Measurements from ENCODE around the gene PPM1A. TPM values are rescaled to one million over a fixed set of nuclear protein-coding genes. Genes with fewer than 3 reads are reported as not detected.

Gene PPM1A
- total RNA-seq (2014; rRNA removed; shearing (Covaris generic)): 14.1 and 15.8 TPM in 2 replicates

DNA sequence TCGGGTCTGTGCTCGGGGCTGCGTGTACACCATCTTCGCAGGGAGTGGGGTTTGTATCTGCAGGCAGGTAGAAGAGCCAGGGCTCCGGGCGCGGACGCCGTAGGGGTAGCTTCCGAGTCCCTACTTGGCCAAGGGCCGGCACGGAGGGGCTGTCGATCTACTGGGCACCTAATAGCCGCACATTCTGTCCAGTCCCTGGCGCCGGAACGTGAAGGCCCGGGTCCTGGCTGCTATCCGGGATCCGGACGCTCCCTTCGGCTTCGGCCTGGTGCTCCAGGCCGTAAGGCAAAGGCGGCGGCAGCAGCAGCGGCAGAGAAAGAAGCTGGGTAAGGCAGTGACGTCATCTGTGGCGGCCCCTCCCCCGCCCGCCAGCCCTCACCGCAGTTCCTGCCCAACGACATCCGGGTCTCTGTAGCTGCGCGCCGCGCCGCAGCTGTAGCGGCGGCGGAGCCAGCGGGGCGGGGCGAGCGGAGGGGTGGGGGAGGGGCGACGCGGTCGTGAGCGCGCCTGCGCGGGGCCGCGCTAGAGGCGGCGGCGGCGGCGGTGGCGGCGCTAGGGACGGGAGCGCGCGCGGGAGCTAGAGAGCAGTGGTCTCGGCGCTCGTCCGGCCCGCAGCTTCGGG lies at the start of gene PPM1A:
Gene PPM1A, plus strand, starts transcription at position 525 of the 622 bp plus-strand sequence. CDS start 33,483 bp downstream, outside the sequence.
- DNase-seq (ENCODE audit: low spot score): peak; percentile 84

DNA sequence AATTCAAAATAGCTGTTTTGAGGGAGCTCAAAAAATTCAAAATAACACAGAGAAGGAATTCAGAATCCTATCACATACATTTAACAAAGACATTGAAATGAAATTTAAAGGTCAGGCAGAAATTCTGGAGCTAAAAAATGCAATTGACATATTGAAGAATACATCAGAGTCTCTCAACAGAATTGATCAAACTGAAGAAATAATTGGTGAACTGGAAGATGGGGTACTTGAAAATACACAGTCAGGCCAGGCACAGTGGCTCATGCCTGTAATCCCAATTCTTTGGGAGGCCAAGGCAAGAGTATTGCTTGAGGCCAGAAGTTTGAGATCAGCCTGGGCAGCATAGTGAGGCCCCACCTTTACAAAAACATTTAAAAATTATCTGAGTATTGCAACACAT lies 49.7 kb upstream of the PPM1A start:
- no peak for DNase-seq (ENCODE audit: low spot score)

DNA sequence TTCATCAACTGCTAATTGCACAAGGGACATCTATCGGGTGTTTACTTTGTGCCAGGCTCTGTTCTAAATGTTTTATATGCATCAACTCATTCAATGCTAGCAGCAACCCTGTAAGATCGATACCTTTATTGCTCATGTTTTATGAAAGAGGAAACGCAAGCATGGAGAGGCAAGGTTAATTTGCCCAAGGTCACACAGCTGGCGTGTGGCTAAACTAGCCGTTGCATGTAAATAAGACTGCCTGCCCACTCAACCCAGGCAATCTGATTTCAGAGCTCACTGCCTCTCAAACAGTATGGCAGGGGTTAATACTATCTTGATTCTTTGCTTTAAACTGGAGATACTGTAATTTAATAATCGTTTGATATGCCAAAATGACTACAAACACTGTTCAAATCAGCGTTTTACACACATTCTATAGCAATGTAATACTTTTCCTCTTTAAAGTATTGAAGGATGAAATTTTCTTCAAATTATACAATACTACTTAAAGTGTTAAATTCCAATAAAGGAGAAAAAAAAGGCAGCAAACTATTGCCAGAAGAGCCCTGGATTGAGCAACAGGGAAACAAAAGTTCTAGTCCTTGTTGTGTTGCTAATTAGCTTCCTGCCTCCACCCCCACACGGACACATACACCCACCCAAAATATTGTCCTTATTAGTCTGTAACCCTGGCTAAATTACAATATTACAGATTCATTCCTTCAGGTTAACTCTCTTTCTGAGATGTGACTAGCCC lies 44.7 kb upstream of the PPM1A start:
- no peak for DNase-seq (ENCODE audit: low spot score)

- no peak for DNase-seq (ENCODE audit: low spot score)
Measured at GRCh38 chr14:60204843-60205774, 43.9 kb upstream of the PPM1A start.

- no peak for DNase-seq (ENCODE audit: low spot score)
Measured at GRCh38 chr14:60206249-60206670, 42.8 kb upstream of the PPM1A start.

- DNase-seq (ENCODE audit: low spot score): no peak
Measured at GRCh38 chr14:60206837-60207533, 42.0 kb upstream of the PPM1A start.

- DNase-seq (ENCODE audit: low spot score): no peak
Measured at GRCh38 chr14:60210703-60211102, 38.3 kb upstream of the PPM1A start.

GRCh38 chr14:60211153-60211552 lies 37.9 kb upstream of the PPM1A start:
- no peak for DNase-seq (ENCODE audit: low spot score)

DNA sequence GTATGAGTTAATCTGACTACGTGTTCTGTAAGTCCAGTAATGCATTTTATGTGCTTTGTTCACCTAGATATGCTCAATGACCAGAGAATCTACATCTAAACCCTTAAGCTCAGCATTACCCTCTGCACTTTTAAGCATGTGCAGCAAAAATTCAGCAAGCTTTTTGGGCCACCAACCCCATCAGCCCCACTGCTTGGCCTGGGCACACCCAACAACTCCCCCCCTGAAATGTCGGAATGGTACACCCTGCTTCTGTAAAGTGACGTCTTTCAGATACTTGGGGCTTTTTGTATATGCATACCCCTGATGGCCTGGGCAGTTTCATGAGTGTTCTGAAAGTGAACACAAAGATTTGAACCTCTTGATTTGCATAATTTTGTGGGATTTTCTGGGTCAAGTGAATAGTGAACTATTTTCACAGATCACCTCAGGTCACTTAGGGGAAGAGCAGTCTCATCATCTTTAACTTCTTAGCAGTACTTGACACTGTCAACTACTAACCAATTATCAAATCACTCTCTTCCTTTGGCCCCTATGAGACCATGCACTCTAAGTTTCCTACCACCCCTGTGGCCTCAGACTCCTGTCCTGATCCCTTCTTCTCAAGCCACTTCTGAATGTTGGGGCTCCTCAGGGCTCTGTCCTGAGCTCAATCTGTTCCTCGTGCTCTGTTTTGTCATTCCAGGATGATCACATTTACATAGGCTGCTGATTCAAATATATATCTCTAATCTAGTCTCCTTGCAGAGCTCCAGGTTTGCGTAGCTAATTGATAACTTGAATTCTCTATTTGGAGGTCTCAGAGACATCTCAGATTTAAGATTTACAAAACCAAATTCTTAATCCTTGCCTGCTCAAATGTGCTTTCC lies 36.3 kb upstream of the PPM1A start:
- DNase-seq (ENCODE audit: low spot score): no peak

DNA sequence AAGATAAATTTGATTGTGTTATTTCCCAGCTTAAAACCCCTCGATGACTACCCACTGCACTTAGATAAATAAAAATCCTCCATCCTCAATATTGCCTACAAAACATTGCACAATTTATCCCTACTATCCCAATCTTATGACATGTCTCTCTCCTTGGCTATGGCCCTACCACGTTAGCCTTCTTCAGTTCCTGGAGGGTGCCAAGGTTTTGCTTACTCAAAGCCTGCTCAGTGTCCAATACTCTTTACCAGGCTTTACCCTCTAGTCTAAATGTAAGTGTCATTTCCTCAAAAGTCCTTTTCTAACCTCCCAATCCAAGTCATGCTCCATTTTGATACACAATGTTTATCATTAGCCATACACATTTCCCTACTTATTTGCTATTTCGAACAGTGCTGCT lies 35.0 kb upstream of the PPM1A start:
- DNase-seq (ENCODE audit: low spot score): no peak

GRCh38 chr14:60214415-60215126 lies 34.5 kb upstream of the PPM1A start:
- DNase-seq (ENCODE audit: low spot score): no peak

- no peak for DNase-seq (ENCODE audit: low spot score)
Measured at GRCh38 chr14:60215127-60215444, 33.9 kb upstream of the PPM1A start.

DNA sequence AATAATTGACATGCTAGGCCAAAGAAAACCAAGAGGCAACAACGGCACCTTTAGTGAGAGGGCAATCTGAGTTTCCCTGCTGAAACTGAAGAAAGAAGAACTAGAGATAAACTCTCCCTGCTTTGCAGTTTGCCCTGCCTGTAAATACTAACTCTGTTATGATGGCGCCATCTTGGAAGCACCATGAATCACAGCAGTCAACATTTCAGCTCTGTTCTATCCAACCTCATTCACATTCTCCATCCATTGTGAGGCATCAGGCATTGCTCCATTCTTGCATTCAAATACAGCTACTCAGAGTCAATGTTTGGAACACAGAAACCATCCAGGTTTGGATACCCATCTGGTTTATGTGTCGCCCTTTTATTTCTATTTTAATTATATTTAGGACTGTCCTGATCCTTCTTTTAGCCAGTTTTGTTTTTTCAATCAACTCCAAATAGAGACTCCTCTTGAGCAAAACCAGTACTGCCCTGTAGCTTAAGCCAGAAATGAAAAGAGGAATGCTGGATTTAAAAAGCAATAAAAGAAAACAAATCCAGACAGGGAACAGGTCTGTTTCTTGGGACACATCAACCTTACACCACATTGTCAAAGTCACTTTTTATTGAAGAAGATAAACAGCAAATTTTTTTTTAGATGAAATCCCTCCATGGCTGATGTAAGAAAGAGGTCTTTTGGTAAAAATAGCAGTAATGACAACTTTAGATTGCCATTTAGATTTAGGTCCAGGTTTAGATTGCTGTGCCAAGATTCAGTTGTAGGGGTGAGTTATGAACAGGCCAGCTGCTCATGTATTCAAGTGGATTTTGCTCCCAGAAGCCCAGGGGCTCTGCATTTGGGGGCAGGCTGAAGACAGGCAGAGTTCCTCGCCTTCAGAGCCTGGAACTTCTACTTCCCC lies 33.3 kb upstream of the PPM1A start:
- DNase-seq (ENCODE audit: low spot score): no peak

- no peak for DNase-seq (ENCODE audit: low spot score)
Measured at GRCh38 chr14:60217713-60218112, 31.3 kb upstream of the PPM1A start.

DNA sequence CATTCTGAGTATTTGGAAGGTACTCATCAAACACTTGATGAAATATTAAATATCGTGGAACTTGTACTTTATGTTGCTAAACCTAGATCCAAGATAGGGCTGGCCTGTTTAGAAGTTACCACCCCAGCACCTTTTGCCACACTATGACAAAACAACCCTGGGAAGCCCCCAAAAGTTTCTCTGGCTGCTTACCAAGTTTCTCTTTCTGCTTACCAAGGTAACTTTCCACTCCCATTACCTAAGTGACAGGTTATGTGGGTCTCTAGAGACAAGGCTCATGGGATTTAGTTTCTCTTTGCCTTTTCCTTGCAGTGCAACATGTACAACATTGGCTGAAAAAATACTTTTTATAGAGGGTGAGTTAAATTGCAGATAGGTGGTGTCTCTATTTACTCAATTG lies 28.9 kb upstream of the PPM1A start:
- DNase-seq (ENCODE audit: low spot score): no peak

GRCh38 chr14:60220917-60221316 lies 28.1 kb upstream of the PPM1A start:
- no peak for DNase-seq (ENCODE audit: low spot score)

- no peak for DNase-seq (ENCODE audit: low spot score)
Measured at GRCh38 chr14:60221457-60221856, 27.6 kb upstream of the PPM1A start.

DNA sequence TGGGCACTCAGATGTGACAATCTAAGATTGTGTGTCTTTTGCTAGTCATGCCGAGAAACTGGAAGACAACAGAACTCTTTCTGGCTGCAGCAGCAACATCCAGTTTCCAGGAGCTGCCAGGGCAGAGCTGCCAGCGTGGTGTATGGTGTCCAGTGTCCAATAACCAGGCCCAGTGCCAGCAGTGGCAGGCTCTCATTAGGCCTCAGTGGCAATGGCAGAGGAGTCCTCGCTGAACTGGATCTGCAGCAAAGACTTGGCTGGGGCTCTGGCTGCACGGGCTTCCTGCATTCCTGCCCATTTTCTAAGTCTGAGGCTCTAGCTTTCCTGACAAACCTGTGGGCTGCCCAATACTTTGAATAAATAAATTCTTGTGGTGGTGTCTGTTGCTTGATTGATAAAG lies 26.2 kb upstream of the PPM1A start:
- peak; percentile 3 for DNase-seq (ENCODE audit: low spot score)

DNA sequence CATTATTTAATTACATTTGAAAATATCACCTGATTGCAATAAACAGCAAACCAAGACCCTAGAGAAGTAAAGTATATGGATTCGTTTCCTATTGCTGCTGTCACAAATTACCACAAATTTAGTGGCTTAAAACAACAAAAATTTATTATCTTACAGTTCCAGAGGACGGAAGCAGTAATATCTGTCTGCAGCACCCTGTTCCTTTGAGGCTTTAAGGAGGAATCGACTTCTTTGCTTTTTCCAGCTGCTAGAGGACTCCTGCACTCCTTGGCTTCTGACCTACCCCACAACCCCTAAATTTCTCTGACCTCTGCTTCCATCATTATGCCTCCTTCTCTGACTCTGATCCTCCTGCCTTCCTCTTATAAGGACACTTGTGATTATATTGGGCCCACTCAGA lies 23.8 kb upstream of the PPM1A start:
- no peak for DNase-seq (ENCODE audit: low spot score)

Data from HT-29 (cell line).